Forelimb muscle (tissue), 1 donor: ENCODE measurements around the gene CEP72. TPM values are rescaled to one million over a fixed set of nuclear protein-coding genes. Genes with fewer than 3 reads are reported as not detected.

Experiments
- polyA plus RNA-seq: library from polyadenylated mRNA; unstranded; fragments of 120-200 nt; gene quantifications from one replicate; pipeline ENCODE4 v1.2.1, GENCODE V29; 2013; ENCODE audit not compliant: insufficient read length

CEP72 gene
- polyA plus RNA-seq, 1 donor, result 3.5 TPM

Other genes with a start within 250 kb of the CEP72 start
- 39.3 TPM for gene EXOC3, start 169.2 kb upstream of the CEP72 start, polyA plus RNA-seq
- 1.8 TPM for gene SLC9A3, start 87.9 kb upstream of the CEP72 start, polyA plus RNA-seq
- 9.2 TPM for gene TPPP, start 81.0 kb downstream of the CEP72 start, polyA plus RNA-seq
- gene ZDHHC11B, start 172.4 kb downstream of the CEP72 start, polyA plus RNA-seq, result 15.7 TPM
- 8.7 TPM for gene ZDHHC11, start 238.6 kb downstream of the CEP72 start, polyA plus RNA-seq